Measurements from ENCODE around the gene OLA1.

DNA sequence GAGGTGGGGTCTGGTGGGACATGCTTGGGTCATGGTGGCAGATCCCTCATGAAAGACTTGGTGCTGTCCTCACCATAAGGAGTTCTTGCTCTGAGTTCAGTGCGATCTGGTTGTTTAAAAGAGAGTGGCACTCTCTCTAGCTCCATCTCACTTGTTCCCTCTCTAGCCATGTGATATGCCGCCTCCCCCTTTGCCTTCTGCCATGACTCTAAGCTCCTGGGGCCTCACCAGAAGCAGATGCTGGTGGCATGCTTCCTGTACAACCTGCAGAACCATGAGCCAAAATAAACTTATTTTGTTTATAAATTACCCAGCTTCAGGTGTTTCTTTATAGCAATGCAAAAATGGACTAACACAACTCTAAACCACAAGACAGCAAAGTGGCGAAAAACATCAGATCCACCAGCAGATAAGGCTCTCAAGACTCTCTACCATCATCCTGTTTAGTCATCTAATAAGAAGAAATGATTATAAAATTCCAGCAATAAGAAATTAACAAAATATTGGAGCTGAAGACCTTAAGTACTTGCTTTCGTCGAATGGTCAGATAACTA lies 75.5 kb downstream of the OLA1 start:
- TF ChIP-seq POLR2AphosphoS5 (IDR thresholded peaks at IDR 0.05; ENCODE audit: low read depth): no peak
- TF ChIP-seq, protein P1, sequence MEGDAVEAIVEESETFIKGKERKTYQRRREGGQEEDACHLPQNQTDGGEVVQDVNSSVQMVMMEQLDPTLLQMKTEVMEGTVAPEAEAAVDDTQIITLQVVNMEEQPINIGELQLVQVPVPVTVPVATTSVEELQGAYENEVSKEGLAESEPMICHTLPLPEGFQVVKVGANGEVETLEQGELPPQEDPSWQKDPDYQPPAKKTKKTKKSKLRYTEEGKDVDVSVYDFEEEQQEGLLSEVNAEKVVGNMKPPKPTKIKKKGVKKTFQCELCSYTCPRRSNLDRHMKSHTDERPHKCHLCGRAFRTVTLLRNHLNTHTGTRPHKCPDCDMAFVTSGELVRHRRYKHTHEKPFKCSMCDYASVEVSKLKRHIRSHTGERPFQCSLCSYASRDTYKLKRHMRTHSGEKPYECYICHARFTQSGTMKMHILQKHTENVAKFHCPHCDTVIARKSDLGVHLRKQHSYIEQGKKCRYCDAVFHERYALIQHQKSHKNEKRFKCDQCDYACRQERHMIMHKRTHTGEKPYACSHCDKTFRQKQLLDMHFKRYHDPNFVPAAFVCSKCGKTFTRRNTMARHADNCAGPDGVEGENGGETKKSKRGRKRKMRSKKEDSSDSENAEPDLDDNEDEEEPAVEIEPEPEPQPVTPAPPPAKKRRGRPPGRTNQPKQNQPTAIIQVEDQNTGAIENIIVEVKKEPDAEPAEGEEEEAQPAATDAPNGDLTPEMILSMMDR (IDR thresholded peaks at IDR 0.05; ENCODE audit: insufficient read depth, low read length): no peak
- TF ChIP-seq, protein P2, sequence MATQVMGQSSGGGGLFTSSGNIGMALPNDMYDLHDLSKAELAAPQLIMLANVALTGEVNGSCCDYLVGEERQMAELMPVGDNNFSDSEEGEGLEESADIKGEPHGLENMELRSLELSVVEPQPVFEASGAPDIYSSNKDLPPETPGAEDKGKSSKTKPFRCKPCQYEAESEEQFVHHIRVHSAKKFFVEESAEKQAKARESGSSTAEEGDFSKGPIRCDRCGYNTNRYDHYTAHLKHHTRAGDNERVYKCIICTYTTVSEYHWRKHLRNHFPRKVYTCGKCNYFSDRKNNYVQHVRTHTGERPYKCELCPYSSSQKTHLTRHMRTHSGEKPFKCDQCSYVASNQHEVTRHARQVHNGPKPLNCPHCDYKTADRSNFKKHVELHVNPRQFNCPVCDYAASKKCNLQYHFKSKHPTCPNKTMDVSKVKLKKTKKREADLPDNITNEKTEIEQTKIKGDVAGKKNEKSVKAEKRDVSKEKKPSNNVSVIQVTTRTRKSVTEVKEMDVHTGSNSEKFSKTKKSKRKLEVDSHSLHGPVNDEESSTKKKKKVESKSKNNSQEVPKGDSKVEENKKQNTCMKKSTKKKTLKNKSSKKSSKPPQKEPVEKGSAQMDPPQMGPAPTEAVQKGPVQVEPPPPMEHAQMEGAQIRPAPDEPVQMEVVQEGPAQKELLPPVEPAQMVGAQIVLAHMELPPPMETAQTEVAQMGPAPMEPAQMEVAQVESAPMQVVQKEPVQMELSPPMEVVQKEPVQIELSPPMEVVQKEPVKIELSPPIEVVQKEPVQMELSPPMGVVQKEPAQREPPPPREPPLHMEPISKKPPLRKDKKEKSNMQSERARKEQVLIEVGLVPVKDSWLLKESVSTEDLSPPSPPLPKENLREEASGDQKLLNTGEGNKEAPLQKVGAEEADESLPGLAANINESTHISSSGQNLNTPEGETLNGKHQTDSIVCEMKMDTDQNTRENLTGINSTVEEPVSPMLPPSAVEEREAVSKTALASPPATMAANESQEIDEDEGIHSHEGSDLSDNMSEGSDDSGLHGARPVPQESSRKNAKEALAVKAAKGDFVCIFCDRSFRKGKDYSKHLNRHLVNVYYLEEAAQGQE (IDR thresholded peaks at IDR 0.05; ENCODE audit: insufficient replicate concordance, low read depth): no peak
